ENCODE measurements around the gene SECTM1. TPM values are rescaled to one million over a fixed set of nuclear protein-coding genes. Genes with fewer than 3 reads are reported as not detected.
"Not testable (repeated sequence)": the region's sequence is repeated elsewhere in the genome, so short reads cannot be mapped to it uniquely, and the experiment has no call there.

SECTM1 gene
- 2.0 and 4.4 TPM in 2 replicates for total RNA-seq

- DNase-seq (ENCODE audit: low read depth, low spot score): no peak
Measured at GRCh38 chr17:82333279-82334171, at the start of gene SECTM1. Gene SECTM1, minus strand, starts transcription at chr17:82333766. Its CDS starts 6,526 bp downstream, at chr17:82327240.

- no peak for DNase-seq (ENCODE audit: low read depth, low spot score)
Measured at GRCh38 chr17:82382933-82383255, 49.3 kb upstream of the SECTM1 start.

- not testable (repeated sequence) for DNase-seq (ENCODE audit: low read depth, low spot score)
Measured at GRCh38 chr17:82382220-82382932, 48.8 kb upstream of the SECTM1 start.

GRCh38 chr17:82381703-82382009 lies 48.1 kb upstream of the SECTM1 start:
- not testable (repeated sequence) for DNase-seq (ENCODE audit: low read depth, low spot score)

- no peak for DNase-seq (ENCODE audit: low read depth, low spot score)
Measured at GRCh38 chr17:82380860-82381702, 47.5 kb upstream of the SECTM1 start.

GRCh38 chr17:82378741-82379021 lies 45.1 kb upstream of the SECTM1 start:
- no peak for DNase-seq (ENCODE audit: low read depth, low spot score)

GRCh38 chr17:82377924-82378740 lies 44.6 kb upstream of the SECTM1 start:
- no peak for DNase-seq (ENCODE audit: low read depth, low spot score)

GRCh38 chr17:82377294-82377693 lies 43.7 kb upstream of the SECTM1 start:
- DNase-seq (ENCODE audit: low read depth, low spot score): not testable (repeated sequence)

GRCh38 chr17:82376042-82376730 lies 42.6 kb upstream of the SECTM1 start:
- DNase-seq (ENCODE audit: low read depth, low spot score): no peak

- no peak for DNase-seq (ENCODE audit: low read depth, low spot score)
Measured at GRCh38 chr17:82375359-82376041, 41.9 kb upstream of the SECTM1 start.

GRCh38 chr17:82374626-82375331 lies 41.2 kb upstream of the SECTM1 start:
- no peak for DNase-seq (ENCODE audit: low read depth, low spot score)

GRCh38 chr17:82373731-82374625 lies 40.4 kb upstream of the SECTM1 start:
- no peak for DNase-seq (ENCODE audit: low read depth, low spot score)

GRCh38 chr17:82373072-82373452 lies 39.5 kb upstream of the SECTM1 start:
- not testable (repeated sequence) for DNase-seq (ENCODE audit: low read depth, low spot score)

- no peak for DNase-seq (ENCODE audit: low read depth, low spot score)
Measured at GRCh38 chr17:82372249-82373071, 38.9 kb upstream of the SECTM1 start.

- no peak for DNase-seq (ENCODE audit: low read depth, low spot score)
Measured at GRCh38 chr17:82371333-82372248, 38.0 kb upstream of the SECTM1 start, which contains the start of gene UTS2R. Gene UTS2R, plus strand, starts transcription at chr17:82371765. Its CDS starts 2,560 bp downstream, at chr17:82374325.

Measured in pulmonary artery endothelial cell (primary cell).